HG02870 (cell line): ENCODE results near the gene FBXL13.
"Not testable (repeated sequence)": the region's sequence is repeated elsewhere in the genome, so short reads cannot be mapped to it uniquely, and the experiment has no call there.

Source experiments
- ATAC-seq: cut with Tn5 transposase; IDR thresholded peaks from one replicate; pipeline ENCODE4 v1.9.1; 2021; ENCODE audit warnings: mild to moderate bottlenecking, moderate library complexity; ENCODE audit not compliant: unreplicated experiment

The FBXL13 gene

GRCh38 chr7:103074519-103075336, at the start of gene FBXL13, which contains the start of gene ARMC10:
FBXL13 (minus strand) TSS chr7:103074796.
ARMC10 (plus strand) TSS chr7:103075140; CDS start chr7:103075273, 133 bp downstream.
- ATAC-seq = peak; percentile 83

- no peak for ATAC-seq
Observed at GRCh38 chr7:103123529-103123928, 48.9 kb upstream of the FBXL13 start.

GRCh38 chr7:103121641-103122040, 47.0 kb upstream of the FBXL13 start:
- ATAC-seq = no peak

GRCh38 chr7:103120362-103120761, 45.8 kb upstream of the FBXL13 start:
- no peak for ATAC-seq

- ATAC-seq = no peak
Observed at GRCh38 chr7:103119791-103120291, 45.2 kb upstream of the FBXL13 start.

- no peak for ATAC-seq
Observed at GRCh38 chr7:103117465-103117864, 42.9 kb upstream of the FBXL13 start.

- no peak for ATAC-seq
Observed at GRCh38 chr7:103116991-103117390, 42.4 kb upstream of the FBXL13 start.

GRCh38 chr7:103116511-103116910, 41.9 kb upstream of the FBXL13 start:
- no peak for ATAC-seq

GRCh38 chr7:103115771-103116170, 41.2 kb upstream of the FBXL13 start:
- no peak for ATAC-seq

GRCh38 chr7:103114576-103115008, 40.0 kb upstream of the FBXL13 start:
- no peak for ATAC-seq

GRCh38 chr7:103113164-103113563, 38.6 kb upstream of the FBXL13 start:
- ATAC-seq = no peak

- not testable (repeated sequence) for ATAC-seq
Observed at GRCh38 chr7:103106703-103107070, 32.1 kb upstream of the FBXL13 start.

- ATAC-seq = no peak
Observed at GRCh38 chr7:103106005-103106702, 31.6 kb upstream of the FBXL13 start.

- no peak for ATAC-seq
Observed at GRCh38 chr7:103101543-103101942, 26.9 kb upstream of the FBXL13 start.

- ATAC-seq = no peak
Observed at GRCh38 chr7:103100348-103100747, 25.8 kb upstream of the FBXL13 start.

GRCh38 chr7:103097041-103097440, 22.4 kb upstream of the FBXL13 start:
- no peak for ATAC-seq

- not testable (repeated sequence) for ATAC-seq
Observed at GRCh38 chr7:103095558-103095957, 21.0 kb upstream of the FBXL13 start.

- ATAC-seq = no peak
Observed at GRCh38 chr7:103094102-103094501, 19.5 kb upstream of the FBXL13 start.

GRCh38 chr7:103093429-103093828, 18.8 kb upstream of the FBXL13 start:
- ATAC-seq = no peak

- ATAC-seq = not testable (repeated sequence)
Observed at GRCh38 chr7:103092321-103092720, 17.7 kb upstream of the FBXL13 start.

- no peak for ATAC-seq
Observed at GRCh38 chr7:103083210-103083609, 8.6 kb upstream of the FBXL13 start.

GRCh38 chr7:103082497-103082896, 7.9 kb upstream of the FBXL13 start:
- ATAC-seq = no peak
